ENCODE measurements around the gene UBE2E2.

DNA sequence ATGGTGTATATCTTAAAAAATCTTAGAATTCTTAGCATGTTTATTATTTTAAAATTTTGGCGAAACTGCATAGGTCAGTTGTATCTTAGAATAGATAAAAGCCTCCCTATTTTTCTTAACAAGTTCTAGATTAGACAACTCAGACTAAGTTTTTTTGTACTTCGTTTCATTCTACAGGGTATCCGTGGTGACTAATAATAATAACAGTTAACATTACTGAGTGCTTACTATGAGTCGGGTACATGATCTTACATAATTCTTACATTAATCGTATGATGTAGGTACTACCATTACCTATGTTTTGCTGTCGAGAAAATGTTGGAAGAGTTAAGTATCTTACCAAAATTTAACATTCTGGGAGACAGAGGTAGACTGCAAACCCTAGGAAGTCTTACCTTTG, 60.7 kb downstream of the UBE2E2 start:
- TF ChIP-seq FOXM1 (IDR thresholded peaks at IDR 0.05; ENCODE audit: borderline replicate concordance, low read depth): no peak
- TF ChIP-seq, protein P1, sequence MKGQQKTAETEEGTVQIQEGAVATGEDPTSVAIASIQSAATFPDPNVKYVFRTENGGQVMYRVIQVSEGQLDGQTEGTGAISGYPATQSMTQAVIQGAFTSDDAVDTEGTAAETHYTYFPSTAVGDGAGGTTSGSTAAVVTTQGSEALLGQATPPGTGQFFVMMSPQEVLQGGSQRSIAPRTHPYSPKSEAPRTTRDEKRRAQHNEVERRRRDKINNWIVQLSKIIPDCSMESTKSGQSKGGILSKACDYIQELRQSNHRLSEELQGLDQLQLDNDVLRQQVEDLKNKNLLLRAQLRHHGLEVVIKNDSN (IDR thresholded peaks at IDR 0.05): no peak
- no peak for TF ChIP-seq EP300 (IDR thresholded peaks at IDR 0.05; ENCODE audit: borderline replicate concordance)
- TF ChIP-seq TAF1 (IDR thresholded peaks at IDR 0.05; ENCODE audit: low read depth): no peak
- no peak for TF ChIP-seq TEAD4 (IDR thresholded peaks at IDR 0.05)

Data from Ishikawa (cell line).